Body of pancreas (tissue), 4 donors: ENCODE data around the gene DAP. TPM values are rescaled to one million over a fixed set of nuclear protein-coding genes. Genes with fewer than 3 reads are reported as not detected.

Source experiments
- ATAC-seq: fragments of 150-250 bp; one replicate; pipeline ENCODE4 v1.9.1; 2016
- DNase-seq, 4 donors: peaks; one replicate each; pipeline ENCODE4 v3.0.0-alpha.2; 2019
- H3K27ac ChIP-seq, 4 donors: fragments of 200-600 bp; sonication (generic); 1 replicate in 3 of 4; 2 replicates in 1 of 4; pipeline versions ENCODE4 v1.5.1 to v1.6.1; 2016 to 2019; ENCODE audit warnings: mild to moderate bottlenecking in 1 of 4, mixed read lengths in 1 of 4, moderate library complexity in 1 of 4
- H3K27me3 ChIP-seq, 2 donors: fragments of 200-600 bp; sonication (generic); one replicate each; pipeline ENCODE4 v1.6.0; 2016; ENCODE audit warnings: mild to moderate bottlenecking in 1 of 2
- H3K36me3 ChIP-seq, 2 donors: fragments of 200-600 bp; sonication (generic); replicated peaks in 1 of 2; 2 replicates each; pipeline ENCODE4 v1.5.1; 2016; ENCODE audit warnings: low read depth in 2 of 2; ENCODE audit not compliant: insufficient read depth in 1 of 2
- H3K4me1 ChIP-seq: fragments of 200-600 bp; sonication (generic); one replicate; pipeline ENCODE4 v1.6.0; 2016
- H3K4me3 ChIP-seq, 2 donors: fragments of 200-600 bp; sonication (generic); 1 replicate in 1 of 2; 2 replicates in 1 of 2; pipeline ENCODE4 v1.5.1; 2016 to 2019
- H3K9me3 ChIP-seq, 3 donors: fragments of 200-600 bp; sonication (generic); 1 replicate in 2 of 3; 2 replicates in 1 of 3; pipeline ENCODE4 v1.5.1; 2016
- CTCF ChIP-seq, 7 experiments: fragments of 450-650 bp in 4 of 7; fragments of 200-600 bp in 3 of 7; sonication (generic) in 3 of 7; IDR thresholded peaks; one replicate each; pipeline ENCODE4 v1.5.1; 2016 to 2019; ENCODE audit warnings: antibody characterized with exemption in 7 of 7
- POLR2A ChIP-seq, 3 donors: fragments of 450-650 bp; IDR thresholded peaks; one replicate each; pipeline ENCODE4 v1.6.1; 2016; ENCODE audit warnings: antibody characterized with exemption in 3 of 3, mild to moderate bottlenecking in 2 of 3
- WGBS, 2 donors: methylation state at CpG; one replicate each; pipeline ENCODE4 v1.1.5; 2017; 5-methylcytosine and 5-hydroxymethylcytosine counted together
- intact Hi-C: fragments of 100-400 bp; cut with DNase I; formaldehyde crosslinking; loops from one replicate; pipeline ENCODE4 v1.15.1; 2023
- total RNA-seq, 2 donors: library from RNA; depleted of rRNA; stranded (reverse); fragments of >200 nt; gene quantifications; one replicate each; pipeline ENCODE4 v1.1.0, GENCODE V29; 2016

The DAP gene
- total RNA-seq, 2 donors from 2014 or later: 93.6 to 112 TPM

- no peaks in the 10 kb centered on the region for H3K27me3 ChIP-seq
- no peaks in the 10 kb centered on the region for H3K9me3 ChIP-seq
- peak in 1 of 4 donors; percentile 27 for DNase-seq
- 46 to 61% methylated on average over 5 to 10 of the region's 10 CpGs for WGBS, 2 donors
- intact Hi-C loops: no loop called here
- no peak for ATAC-seq
- H3K4me1 ChIP-seq: no peaks in the 10 kb centered on the region
- no peaks in the 10 kb centered on the region for H3K36me3 ChIP-seq
- no peak for TF ChIP-seq CTCF (IDR thresholded peaks at IDR 0.05)
- no peak for TF ChIP-seq POLR2A (IDR thresholded peaks at IDR 0.05)
- H3K4me3 ChIP-seq: no peak overlapping the region
- no peak overlapping the region for H3K27ac ChIP-seq
Observed at GRCh38 chr5:10635257-10635866, 125.7 kb downstream of the DAP start.

GRCh38 chr5:10634562-10634961 is 126.5 kb downstream of the DAP start:
- no peak for ATAC-seq
- H3K9me3 ChIP-seq: no peaks in the 10 kb centered on the region
- H3K36me3 ChIP-seq: no peaks in the 10 kb centered on the region
- DNase-seq: no peak
- H3K27me3 ChIP-seq: no peaks in the 10 kb centered on the region
- no peak overlapping the region for H3K4me3 ChIP-seq
- 75 to 94% methylated on average over 2 of the region's 2 CpGs for WGBS, 2 donors
- TF ChIP-seq CTCF (IDR thresholded peaks at IDR 0.05) (no peak), POLR2A (IDR thresholded peaks at IDR 0.05) (no peak)
- no peaks in the 10 kb centered on the region for H3K4me1 ChIP-seq
- intact Hi-C loops: no loop called here
- H3K27ac ChIP-seq: no peak overlapping the region

- H3K9me3 ChIP-seq: no peaks in the 10 kb centered on the region
- no peak for TF ChIP-seq CTCF (IDR thresholded peaks at IDR 0.05)
- no peak for TF ChIP-seq POLR2A (IDR thresholded peaks at IDR 0.05)
- no peaks in the 10 kb centered on the region for H3K4me1 ChIP-seq
- H3K36me3 ChIP-seq: no peaks in the 10 kb centered on the region
- no peak overlapping the region for H3K4me3 ChIP-seq
- DNase-seq (no peak), ATAC-seq (no peak)
- WGBS, 2 donors: 67 to 77% methylated on average over 4 of the region's 4 CpGs
- intact Hi-C loops: no loop called here
- H3K27ac ChIP-seq: no peak overlapping the region
- H3K27me3 ChIP-seq: no peaks in the 10 kb centered on the region
Observed at GRCh38 chr5:10634050-10634449, 127.0 kb downstream of the DAP start.

- H3K27ac ChIP-seq: no peak overlapping the region
- no peaks in the 10 kb centered on the region for H3K4me1 ChIP-seq
- H3K9me3 ChIP-seq: no peaks in the 10 kb centered on the region
- no peaks in the 10 kb centered on the region for H3K27me3 ChIP-seq
- no peak for DNase-seq
- no peak for ATAC-seq
- no peak overlapping the region for H3K4me3 ChIP-seq
- TF ChIP-seq POLR2A (IDR thresholded peaks at IDR 0.05) (no peak), CTCF (IDR thresholded peaks at IDR 0.05) (no peak)
- 64 to 81% methylated on average over 28 of the region's 28 CpGs for WGBS, 2 donors
- intact Hi-C loops: no loop called here
- H3K36me3 ChIP-seq: no peaks in the 10 kb centered on the region
Observed at GRCh38 chr5:10633271-10634049, 127.6 kb downstream of the DAP start.
